ENCODE results near the gene KIF5C.

- TF ChIP-seq EZH2 (IDR thresholded peaks at IDR 0.05; ENCODE audit: insufficient read depth, poor library complexity, severe bottlenecking) (no peak), EZH2phosphoT487 (IDR thresholded peaks at IDR 0.05; ENCODE audit: insufficient read depth, low read depth) (no peak)
These were observed 88.4 kb downstream of the KIF5C start for GRCh38 chr2:148963461-148963860.

Data from GM23248 (cell line).